ENCODE measurements around the gene BMF.
"Not testable (repeated sequence)": the region's sequence is repeated elsewhere in the genome, so short reads cannot be mapped to it uniquely, and the experiment has no call there.

BMF gene

DNA sequence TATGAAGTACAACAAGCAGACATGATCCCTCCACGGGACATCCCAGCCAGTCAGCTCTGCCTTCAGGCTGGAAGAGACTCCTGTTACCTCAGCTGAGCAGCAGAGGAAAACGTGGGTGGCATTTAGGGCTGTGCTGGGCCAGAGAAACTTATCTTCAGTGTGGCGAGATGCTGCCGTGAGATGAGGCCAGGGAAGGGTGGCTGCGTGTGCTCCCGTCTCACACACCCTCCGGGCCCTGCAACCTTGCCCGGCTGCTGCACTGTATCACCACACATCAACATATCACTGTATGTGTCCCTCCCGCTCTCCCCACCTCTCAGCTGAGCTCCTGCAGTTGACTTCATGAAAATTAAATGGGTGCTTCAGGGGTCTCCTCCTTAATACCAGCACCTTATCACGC, 23.4 kb downstream of the BMF start:
- DNase-seq = no peak

DNA sequence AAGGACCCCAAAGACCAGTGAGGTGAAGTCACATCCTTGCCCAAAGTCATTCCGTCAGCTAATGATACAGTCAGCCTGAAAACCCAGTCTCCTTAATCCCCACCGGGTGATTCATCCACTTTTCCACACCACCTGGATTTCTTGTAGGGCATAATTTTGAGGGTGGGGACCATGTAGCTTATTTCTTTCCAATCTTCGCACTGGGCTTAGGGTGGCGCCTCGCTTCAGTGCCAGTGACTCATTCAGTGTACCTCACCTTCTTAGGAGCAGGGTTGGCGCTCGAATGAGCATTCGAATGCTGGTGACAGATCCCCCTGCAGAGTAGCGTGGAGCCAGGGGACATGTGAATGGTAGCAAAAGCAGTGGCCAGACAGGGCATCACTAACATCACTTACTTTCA, 24.0 kb downstream of the BMF start:
- no peak for DNase-seq

DNA sequence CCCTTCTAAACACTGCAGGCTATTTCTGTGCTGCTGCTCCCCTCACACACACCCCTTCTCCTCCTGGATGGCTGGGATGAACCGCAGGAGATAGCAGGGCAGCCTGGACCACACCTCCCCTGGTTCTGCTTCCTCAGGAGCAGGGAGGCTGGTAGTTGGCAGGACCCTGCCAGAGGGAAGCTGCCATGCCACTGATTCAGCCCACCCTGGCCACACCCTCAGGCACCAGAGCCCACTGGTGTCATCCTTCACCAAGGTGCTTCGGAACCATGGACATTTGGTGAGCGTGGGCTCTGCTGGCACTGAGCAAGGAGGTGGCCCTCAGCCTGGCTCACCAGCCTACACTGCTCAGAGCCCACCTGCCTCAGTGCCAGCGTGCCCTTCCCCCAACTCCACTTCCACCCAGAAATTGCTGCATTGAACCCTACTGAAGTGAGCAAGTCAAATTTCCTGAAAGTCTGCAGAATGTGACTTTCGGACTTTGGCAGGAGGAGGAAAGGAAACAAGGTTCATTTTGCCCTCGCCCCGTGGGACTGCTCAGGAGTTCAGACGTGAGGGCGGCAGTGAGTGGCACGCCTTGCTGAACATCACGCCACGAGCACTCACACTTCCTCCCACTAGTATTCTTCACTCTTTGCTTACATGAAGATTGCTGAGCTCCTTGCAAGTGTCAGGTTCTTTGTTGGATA, 26.3 kb downstream of the BMF start:
- no peak for DNase-seq

DNA sequence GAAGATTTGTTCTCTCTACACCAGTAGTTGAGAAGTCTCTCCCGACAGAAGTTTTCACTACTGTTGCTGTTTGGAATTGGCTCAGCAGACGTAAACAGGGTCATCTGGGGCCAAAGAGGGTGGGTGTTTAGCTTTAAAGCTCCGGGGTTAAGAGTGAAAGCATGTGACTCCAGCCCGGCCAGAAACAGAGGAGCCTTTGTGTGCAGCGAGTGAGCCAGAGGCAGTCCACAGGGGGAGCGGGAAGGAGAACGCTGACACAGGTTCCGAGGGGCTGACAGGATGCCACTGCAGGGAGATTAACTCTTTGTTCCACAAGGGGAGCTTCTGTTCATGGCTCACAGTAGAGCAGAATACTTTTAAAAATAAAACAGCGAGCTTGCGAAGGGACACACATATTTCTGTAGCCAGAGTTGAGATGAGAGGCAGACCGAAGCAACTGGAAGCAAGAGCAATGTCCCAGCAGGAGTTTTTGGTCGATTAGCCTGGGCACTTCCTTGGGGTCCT, 26.9 kb downstream of the BMF start:
- no peak for DNase-seq

DNA sequence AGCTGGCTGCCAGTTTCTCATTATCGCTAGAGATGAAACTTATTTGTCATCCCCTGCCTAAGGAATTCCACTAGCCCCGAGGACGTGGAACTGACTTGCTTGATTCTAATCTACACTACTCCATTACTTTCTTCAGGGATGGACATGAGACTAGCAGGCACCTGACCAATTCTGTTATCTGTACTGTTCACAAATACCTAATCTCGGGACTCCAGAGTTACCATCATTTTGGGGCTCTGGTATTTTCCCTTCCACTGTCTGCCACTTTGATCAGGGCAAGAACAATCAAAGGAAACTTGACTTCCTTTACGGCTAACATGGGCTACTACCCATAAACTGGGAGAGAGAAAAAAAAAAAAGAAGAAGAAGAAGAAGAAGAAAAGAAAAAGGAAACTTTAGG, 27.8 kb downstream of the BMF start:
- no peak for DNase-seq

DNA sequence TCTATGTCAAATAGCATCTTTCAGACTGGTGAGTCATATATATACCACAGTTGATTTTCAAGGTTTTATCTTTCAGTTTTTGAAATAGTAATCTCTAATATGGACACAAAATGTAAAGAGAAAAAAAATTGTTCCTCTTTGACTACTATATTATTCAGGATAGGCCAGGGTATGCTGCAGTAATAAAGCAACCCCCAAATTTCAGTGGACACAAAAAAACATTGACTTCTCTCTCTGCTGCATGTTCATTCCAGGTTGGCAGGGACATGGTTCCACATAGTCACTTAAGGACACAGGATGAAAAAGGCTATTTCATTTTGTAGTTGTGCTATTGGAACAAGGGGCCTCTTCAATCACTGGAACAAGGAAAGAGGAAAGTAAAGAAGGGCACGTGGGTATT, 28.6 kb downstream of the BMF start:
- no peak for DNase-seq

DNA sequence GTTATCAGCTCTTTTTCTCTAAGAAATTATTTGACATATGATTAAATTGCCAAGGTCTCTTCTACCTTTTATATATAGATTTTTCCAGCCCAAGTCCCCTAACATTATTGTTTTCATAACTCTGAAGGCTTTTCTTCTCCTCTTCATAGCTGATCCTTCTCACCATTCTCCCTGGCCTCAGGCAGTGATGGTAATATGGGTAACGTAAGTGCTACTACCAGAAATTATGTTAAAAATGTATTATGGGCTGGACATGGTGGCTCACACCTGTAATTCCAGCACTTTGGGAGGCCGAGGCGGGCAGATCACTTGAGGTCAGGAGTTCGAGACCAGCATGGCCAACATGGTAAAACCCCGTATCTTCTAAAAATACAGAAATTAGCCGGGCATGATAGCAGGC, 29.2 kb downstream of the BMF start:
- DNase-seq = no peak

DNA sequence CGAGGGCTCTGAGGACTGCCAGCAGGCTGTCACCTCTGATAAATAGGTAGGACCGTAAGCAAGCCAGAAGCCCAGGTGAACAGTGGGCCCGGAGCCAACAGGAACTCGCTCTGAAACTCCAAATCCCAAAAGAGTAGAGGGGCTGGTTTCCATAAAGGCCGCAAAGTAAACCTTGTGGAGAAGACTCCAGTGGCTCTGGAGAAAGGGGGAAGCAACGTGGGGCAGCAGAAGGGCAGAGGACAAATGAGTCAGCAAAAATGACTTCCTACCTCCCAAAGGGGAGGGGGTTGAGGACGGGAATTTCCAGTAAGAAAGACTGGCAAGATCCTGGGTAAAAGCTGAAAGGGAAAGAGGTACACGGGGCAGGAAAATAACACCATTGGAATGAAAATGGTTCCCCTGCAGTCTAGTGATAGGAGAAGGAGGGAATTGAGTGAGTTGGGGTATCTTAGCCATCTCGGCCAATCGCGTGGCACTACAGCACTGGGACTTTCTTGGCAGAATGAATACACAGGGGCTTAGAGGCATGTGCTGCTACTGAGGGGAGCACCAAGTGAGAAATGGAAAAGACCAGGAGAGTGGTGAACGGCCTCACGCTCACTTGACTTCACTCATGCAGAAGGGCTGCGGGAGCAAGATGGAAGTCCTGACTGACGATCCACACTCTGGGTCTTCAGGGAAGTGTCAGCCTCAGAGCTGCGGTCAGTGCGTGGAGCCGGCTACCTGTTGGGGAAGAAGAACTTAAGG, 33.2 kb downstream of the BMF start:
- DNase-seq = no peak

DNA sequence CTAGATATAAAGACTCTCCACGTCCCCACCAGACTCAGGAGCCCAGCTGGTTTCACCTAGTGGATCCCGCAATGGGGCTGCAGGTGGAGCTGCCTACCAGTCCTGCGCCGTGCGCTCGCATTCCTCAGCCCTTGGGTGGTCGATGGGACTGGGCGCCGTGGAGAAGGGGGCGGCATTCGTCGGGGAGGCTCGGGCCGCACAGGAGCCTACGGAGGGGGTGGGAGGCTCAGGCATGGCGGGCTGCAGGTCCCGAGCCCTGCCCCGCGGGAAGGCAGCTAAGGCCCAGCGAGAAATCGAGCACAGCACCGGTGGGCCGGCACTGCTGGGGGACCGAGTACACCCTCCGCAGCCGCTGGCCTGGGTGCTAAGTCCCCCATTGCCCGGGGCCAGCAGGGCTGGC, 34.0 kb downstream of the BMF start:
- DNase-seq = not testable (repeated sequence)

DNA sequence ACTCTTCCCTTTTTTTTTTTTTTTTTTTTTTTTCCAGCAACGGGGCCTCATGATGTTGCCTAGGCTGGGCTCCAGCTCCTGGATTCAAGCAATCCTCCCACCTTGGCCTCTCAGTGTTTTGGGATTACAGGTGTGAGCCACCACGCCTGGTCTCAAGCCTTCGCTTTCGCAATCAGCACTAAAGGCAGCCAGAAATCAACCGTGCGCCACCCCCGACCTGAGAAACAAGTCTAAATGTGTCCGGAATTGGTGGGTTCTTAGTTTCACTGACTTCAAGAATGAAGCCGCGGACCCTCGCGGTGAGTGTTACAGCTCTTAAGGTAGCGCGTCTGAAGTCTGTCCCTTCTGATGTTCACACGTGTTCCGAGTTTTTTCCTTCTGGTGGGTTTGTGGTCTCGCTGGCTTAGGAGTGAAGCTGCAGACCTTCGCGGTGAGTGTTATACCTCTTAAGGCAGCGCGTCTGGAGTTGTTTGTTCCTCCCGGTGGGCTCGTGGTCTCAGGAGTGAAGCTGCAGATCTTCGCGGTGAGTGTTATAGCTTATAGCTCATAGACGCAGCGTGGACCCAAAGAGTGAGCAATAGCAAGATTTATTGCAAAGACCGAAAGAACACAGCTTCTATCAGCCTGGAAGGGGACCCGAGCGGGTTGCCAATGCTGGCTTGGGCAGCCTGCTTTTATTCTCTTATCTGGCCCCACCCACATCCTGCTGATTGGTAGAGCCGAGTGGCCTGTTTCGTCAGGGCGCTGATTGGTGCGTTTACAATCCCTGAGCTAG, 34.8 kb downstream of the BMF start:
- DNase-seq = not testable (repeated sequence)

DNA sequence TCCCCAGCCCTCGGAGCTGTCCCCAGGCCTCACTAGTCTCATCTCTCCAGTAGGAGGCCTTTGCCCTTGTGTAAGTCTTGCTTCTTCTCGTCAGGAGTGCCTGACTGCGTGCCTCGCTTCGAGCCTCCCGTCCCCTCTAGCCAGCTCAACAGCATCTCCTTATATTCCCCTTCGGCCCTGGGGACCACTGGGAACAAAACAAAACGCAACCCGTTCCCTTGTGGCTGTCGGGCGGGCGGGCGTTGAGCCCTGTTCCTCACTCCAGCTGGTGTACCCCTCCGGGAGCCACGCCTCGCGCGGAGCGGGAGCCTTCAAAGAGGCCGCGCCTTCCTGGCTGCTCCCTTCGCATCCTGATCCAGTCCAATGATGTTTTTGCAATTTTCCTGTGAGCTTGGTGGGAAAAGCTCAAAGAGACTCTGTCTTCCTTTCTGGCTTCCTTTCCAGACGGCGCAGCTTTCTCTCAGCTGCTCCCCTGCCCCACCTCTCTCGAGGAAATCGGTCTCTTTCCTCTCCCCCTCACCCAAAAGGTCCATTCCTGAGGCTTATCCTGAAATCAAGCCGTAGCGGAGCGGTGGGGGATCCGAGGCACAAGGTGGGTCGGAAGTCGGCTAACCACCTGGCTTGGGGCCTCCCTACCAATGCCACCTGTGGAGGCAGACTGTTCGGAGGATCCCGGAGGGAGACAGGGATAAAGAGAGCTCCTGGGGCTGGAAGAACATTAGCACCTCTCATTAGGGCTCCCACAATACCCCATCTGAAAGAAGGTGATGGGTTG, 36.3 kb downstream of the BMF start:
- no peak for DNase-seq

DNA sequence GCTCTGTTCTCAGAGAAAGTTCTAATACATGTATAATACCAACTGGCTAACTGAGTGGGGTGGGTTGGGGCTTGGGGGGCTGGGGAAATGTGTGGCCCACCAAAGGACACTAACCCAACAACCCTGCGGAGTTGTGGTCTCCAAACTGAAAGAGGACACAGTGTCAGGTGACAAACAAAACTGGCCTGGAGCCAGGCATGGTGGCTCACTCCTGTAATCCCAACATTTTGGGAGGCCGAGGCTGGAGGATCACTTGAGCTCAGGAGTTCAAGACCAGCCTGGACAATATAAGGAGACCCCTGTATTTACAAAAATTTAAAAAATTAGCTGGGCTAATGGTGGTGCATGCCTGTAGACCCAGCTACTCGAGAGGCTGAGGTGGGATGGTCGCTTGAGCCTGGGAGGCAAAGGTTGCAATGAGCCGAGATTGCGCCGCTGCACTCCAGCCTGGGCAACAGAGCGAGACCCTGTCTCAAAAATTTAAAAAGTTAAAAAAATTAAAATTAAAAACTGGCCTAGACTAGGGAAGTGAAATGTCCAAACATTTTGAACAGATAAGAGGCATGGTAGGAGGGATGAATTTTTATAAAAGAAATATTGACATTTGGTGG, 38.0 kb downstream of the BMF start:
- no peak for DNase-seq

DNA sequence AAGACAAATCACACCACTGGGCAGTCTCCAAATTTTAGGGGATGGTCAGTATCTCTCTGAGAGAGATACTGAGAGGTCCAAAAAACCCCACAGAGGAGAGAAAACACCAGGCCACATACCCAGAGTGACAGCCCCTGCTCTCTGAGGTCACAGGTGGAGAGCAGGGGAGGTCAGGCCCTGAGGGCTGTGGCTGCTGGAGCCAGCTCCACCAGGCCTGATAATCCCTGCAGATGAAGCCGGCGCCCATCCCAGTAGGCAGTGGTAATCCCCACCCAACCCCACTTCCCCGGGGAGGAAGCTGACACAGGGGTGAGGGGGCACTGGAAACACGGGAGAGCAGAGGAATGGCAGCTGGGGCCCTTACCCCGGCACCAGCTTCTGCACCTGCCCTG, 38.5 kb downstream of the BMF start:
- no peak for DNase-seq

DNA sequence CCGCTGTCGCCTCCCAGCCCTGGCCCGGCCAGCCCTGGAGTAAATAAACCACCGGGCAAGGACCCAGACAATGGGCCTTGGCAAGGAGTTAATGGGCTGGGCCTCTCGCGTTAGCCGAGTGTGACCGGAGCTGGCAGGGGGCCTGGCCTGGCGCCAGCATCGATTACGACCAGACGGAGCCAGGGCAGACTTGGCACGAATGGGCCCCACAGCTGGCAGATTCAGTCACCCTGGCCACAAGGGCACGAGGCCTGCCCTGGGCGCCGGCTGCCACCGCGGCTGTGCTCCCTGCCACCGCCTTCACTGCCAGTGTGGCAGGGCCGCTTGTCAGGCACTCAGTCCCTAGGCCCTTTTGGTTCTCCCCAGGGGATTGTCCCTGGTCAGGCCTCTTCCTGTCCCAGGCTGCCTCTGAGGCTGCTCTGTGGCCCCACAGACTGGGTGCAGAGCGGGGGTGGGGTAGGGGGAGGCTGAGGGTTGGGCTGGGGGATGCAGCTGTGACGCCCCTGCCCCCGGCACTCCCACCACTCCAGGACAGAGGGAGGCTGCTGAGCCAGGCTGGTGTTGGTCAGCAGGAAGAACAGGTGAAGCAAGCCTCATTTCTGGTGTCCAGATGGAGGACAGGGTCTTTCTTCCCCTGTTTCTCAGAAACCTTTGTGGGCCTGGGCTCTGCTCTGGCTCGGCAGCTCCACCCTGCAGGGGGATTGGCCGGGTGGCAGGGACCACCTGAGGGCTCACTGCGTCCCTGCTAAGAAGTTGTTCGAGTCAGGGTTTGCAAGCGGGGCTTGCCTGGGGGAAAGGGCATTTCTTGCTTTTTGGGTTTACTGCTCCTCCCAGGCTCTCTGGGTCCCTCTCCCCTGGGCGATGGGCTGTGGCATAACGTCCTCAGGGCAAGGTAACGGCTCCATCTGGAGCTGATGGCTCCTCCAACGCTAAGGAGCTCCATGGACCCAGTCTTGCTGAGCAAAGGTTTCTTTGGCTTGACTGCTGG, 39.2 kb downstream of the BMF start:
- DNase-seq = peak; percentile 83

DNA sequence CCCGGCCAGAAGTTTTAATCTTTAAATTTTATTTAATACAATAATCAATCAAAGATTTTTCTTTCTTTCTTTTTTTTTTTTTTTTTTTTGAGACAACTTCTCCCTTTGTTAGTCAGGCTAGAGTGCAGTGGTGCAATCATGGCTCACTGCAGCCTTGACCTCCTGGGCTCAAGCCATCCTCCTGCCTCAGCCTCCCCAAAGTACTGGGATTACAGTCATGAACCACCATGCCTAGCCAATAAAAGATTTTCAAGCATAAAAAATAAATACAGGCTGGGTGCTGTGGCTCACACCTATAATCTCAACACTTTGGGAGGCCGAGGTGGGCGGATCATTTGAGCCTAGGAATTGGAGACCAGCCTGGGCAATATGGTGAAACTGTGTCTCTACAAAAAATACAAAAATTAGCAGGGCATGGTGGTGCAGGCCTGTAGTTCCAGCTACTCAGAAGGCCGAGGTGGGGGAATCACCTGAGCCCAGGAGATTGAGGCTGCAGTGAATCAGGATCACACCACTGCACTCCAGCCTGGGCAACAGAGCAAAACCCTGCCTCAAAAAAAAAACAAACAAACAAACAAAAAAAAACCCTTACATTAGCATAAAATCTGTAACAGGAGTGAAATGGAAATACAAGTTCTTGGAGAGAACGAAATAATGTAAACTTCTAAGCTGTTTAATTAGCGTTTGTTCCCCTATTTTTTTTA, 40.6 kb downstream of the BMF start:
- DNase-seq = no peak

DNA sequence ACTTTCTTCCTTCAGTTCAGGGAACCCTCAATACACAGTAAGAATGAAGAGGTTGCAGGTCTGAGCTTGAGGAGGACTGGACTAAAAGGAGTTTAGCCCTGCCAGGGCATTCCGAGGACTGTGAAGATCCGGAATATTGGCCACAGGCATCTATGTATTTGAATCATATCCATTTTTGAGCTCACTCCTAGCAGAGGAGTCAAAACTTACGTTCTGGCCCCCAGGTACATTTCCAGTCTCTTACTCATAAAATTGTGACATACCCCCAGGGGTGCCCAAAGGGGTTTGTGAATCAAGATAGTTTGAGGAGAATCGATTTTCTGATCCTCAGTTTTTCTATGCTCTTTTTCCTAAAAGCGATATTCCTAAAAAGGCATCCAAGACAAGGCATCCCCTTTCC, 42.1 kb downstream of the BMF start:
- no peak for DNase-seq

DNA sequence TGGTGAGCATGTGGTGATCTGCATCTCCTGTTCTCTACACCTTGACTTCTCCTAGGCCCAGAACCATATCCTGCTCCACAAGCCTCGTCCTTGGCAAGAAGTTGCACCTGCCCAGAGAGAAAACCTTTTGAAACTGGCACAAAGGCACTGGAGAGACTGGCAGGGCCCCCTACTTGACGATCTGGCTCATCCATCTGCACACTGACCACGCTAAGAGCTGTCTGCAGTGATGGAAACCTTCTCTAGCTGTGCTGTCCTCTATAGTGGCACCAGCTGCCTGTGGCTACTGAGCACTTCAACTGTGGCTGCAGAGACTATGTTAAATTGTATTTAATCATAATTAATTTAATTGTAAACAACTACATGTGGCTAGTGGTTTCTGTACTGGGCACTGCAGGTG, 43.5 kb downstream of the BMF start:
- peak; percentile 8 for DNase-seq

DNA sequence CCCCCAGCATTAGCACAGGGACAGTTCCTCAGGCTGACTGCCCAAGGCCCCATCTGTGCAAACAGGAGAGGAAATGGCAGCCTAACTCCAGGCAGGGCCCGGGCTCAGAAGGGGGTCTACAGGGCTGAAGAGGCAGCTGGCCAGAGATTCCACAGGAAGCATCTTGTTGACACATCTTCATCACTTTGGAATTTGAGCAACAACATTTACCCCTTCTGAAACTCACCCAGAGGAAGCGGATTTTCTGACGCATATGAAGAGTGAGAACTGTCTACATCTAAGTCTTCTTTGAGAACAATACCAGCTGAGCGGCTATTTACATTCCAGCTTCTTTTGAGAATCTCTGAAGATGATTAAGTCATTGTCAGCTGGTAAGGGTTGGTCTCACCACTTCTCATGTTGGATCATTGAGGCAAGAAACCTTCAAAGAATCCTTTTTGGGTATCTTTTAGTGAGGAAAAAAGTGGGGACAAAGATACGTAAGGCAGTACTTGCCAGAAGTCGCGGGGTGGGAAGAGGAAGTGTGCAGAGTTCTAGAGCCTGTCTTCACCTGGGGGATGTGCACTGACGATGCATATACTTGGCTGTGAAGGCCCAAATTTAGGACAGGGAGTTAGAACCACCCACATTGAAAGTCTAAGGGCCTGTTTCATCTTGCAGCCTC, 44.3 kb downstream of the BMF start:
- DNase-seq = no peak

DNA sequence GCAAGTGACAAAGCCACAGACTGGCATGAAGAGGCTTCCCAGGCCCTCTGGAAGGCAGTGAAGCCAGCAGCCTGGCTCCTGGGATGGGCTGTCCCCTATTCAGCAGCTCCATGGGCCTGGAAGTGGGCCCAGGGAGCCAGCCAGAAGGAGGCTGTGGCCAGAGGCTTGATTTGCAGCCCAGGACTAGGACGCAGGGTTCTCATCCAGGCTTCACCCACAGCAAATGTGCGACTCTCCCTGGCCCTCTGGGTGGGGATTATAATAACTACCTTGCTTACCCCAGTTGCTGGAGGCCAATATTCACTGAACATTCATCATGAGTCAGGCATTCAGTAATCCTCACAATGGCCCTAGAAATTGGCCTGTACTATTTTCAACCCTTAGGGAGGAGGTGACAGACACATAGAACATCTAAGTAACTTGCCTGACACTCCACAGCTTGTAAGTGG, 45.1 kb downstream of the BMF start:
- no peak for DNase-seq

Measured in NCI-H748 treated with DMSO at 0.1 percent for 48 hours (cell line).